HepG2 (cell line): ENCODE measurements around the gene AMBRA1. TPM values are rescaled to one million over a fixed set of nuclear protein-coding genes. Genes with fewer than 3 reads are reported as not detected.

ENCODE experiments used
- ATAC-seq: fragments of 200-7000 bp; cut with Tn5 transposase; 3 replicates; pipeline ENCODE4 v1.9.1; 2020; ENCODE audit warnings: mild to moderate bottlenecking, moderate library complexity
- BruUV-seq: library from RNA; stranded (reverse); fragments of 400-500 nt; replicated peaks from 2 replicates; lab custom pipeline; 2021; lab: Mats Ljungman, UMichigan
- CTCF ChIA-PET: fragments of 300-600 bp; formaldehyde crosslinking; extraction: SDS; loops from one replicate; lab custom pipeline; 2021; ENCODE audit warnings: low total read pairs, inconsistent platforms, low intra/inter-chr PET ratio; lab: Yijun Ruan, JAX
- POLR2A ChIA-PET: fragments of 350-600 bp; sonication (Branson Sonifier 250); formaldehyde crosslinking; loops from one replicate; lab custom pipeline; 2020; ENCODE audit warnings: antibody characterized with exemption, inconsistent platforms; lab: Yijun Ruan, JAX
- DNase-seq: peaks from one replicate; pipeline ENCODE4 v3.0.0-alpha.2; 2015; ENCODE audit warnings: low spot score
- FAIRE-seq: peaks from 3 replicates; lab custom pipeline; 2011; peaks lifted over from hg19 to GRCh38; lab: Jason Lieb, UNC
- H2AFZ ChIP-seq: one replicate; pipeline ENCODE4 v1.6.1; 2011; ENCODE audit warnings: low read length, inconsistent platforms
- H3K27ac ChIP-seq: fragments of 300-600 bp; 3 replicates; pipeline ENCODE4 v1.8.0; 2011; ENCODE audit warnings: mixed run types, mild to moderate bottlenecking, mixed read lengths, low read length, inconsistent platforms; ENCODE audit not compliant: insufficient read depth; ENCODE audit errors: extremely low read length
- H3K27me3 ChIP-seq, 2 experiments: fragments of 200-600 bp in 1 of 2; 2 replicates in 1 of 2; 3 replicates in 1 of 2; pipeline versions ENCODE4 v1.6.0 to v1.8.0; 2011; ENCODE audit warnings: low read length in 2 of 2, mild to moderate bottlenecking in 2 of 2, moderate library complexity in 2 of 2, inconsistent platforms in 1 of 2; ENCODE audit not compliant: insufficient read depth in 2 of 2, control insufficient read depth in 1 of 2
- H3K36me3 ChIP-seq, 2 experiments: fragments of 200-600 bp in 1 of 2; replicated peaks in 1 of 2; 2 replicates in 1 of 2; 3 replicates in 1 of 2; pipeline versions ENCODE4 v1.5.1 to v1.8.0; 2011; ENCODE audit warnings: low read length in 2 of 2, inconsistent platforms in 1 of 2; ENCODE audit not compliant: insufficient read depth in 2 of 2, control insufficient read depth in 1 of 2
- H3K4me1 ChIP-seq: 2 replicates; pipeline ENCODE4 v1.5.1; 2012; ENCODE audit warnings: low read length, inconsistent platforms; ENCODE audit not compliant: insufficient read depth
- H3K4me2 ChIP-seq: 2 replicates; pipeline ENCODE4 v1.6.0; 2011; ENCODE audit warnings: low read depth, low read length, inconsistent platforms
- H3K4me3 ChIP-seq, 3 experiments: fragments of 200-600 bp in 1 of 3; sonication (generic), shearing (Covaris generic) in 1 of 3; replicated peaks in 1 of 3; 2 replicates each; pipeline ENCODE4 v1.5.1; 2011 to 2016; ENCODE audit warnings: low read length in 3 of 3, inconsistent platforms in 2 of 3, low read depth in 2 of 3, mild to moderate bottlenecking in 2 of 3, control low read depth in 1 of 3, mixed read lengths in 1 of 3; ENCODE audit not compliant: insufficient read depth in 1 of 3
- H3K79me2 ChIP-seq: one replicate; pipeline ENCODE4 v1.6.1; 2011; ENCODE audit warnings: low read length, inconsistent platforms; ENCODE audit not compliant: insufficient read depth
- H3K9ac ChIP-seq: 2 replicates; pipeline ENCODE4 v1.6.0; 2011; ENCODE audit warnings: mild to moderate bottlenecking, low read depth, low read length, inconsistent platforms; ENCODE audit not compliant: insufficient read depth
- H3K9me3 ChIP-seq: 2 replicates; pipeline ENCODE4 v1.5.1; 2012; ENCODE audit warnings: mild to moderate bottlenecking, low read length
- H4K20me1 ChIP-seq: 2 replicates; pipeline ENCODE4 v1.6.0; 2011; ENCODE audit warnings: inconsistent platforms, mild to moderate bottlenecking, low read length, moderate library complexity; ENCODE audit not compliant: insufficient read depth
- HHEX ChIP-seq: IDR thresholded peaks from 2 replicates; pipeline ENCODE4 v1.6.1; 2016; ENCODE audit warnings: control low read depth
- KAT2B ChIP-seq: fragments of 150-350 bp; IDR thresholded peaks from 2 replicates; pipeline ENCODE4 v1.6.1; 2014; ENCODE audit warnings: low read depth, low read length, borderline replicate concordance
- SIX1 ChIP-seq: sonication (generic); formaldehyde crosslinking; IDR thresholded peaks from 2 replicates; pipeline ENCODE4 v1.4.0; 2020; ENCODE audit warnings: missing genetic modification reagents, borderline replicate concordance
- STAG1 ChIP-seq: sonication (generic); formaldehyde crosslinking; IDR thresholded peaks from 2 replicates; pipeline ENCODE4 v1.4.0; 2020; ENCODE audit warnings: missing genetic modification reagents
- ZNF570 ChIP-seq: sonication (generic); formaldehyde crosslinking; IDR thresholded peaks from 2 replicates; pipeline ENCODE4 v1.4.0; 2020; ENCODE audit warnings: mild to moderate bottlenecking, missing genetic modification reagents, borderline replicate concordance
- ZNF713 ChIP-seq: sonication (generic); formaldehyde crosslinking; IDR thresholded peaks from 2 replicates; pipeline ENCODE4 v1.4.0; 2020; ENCODE audit warnings: mild to moderate bottlenecking, missing genetic modification reagents
- WGBS: methylation state at CpG from one replicate; pipeline ENCODE4 v1.1.6; 2017; ENCODE audit warnings: low lambda C conversion rate; 5-methylcytosine and 5-hydroxymethylcytosine counted together
- in situ Hi-C: cut with HindIII; loops from 2 replicates; pipeline ENCODE4 v1.10.0; 2017; ENCODE audit warnings: low pct_unique_long_range_greater_than_20kb; ENCODE audit not compliant: extremely low pct_ligation_motif_present
- intact Hi-C: fragments of 100-400 bp; cut with micrococcal nuclease; formaldehyde crosslinking; loops from one replicate; pipeline ENCODE4 v1.10.0; 2022; ENCODE audit not compliant: unreplicated experiment
- polyA plus RNA-seq, 8 experiments: library from polyadenylated mRNA; depleted of rRNA in 3 of 8; stranded (reverse) in 7 of 8; unstranded in 1 of 8; fragments of >200 nt; fragmentation: Illumina TruSeq in 4 of 8; extraction: Trizol in 4 of 8; gene quantifications; 2 replicates each; pipeline versions ENCODE4 v1.2.1 to v1.2.3, GENCODE V29; 2011 to 2016; ENCODE audit warnings: low read depth in 4 of 8, missing spikeins in 1 of 8, mixed read lengths in 1 of 8; ENCODE audit not compliant: insufficient read depth in 1 of 8
- total RNA-seq, 5 experiments: library from RNA; depleted of rRNA; stranded (reverse); fragments of >200 nt; fragmentation: Illumina TruSeq; extraction: Trizol; gene quantifications; 2 replicates each; pipeline ENCODE4 v1.2.3, GENCODE V29; 2016; ENCODE audit warnings: low read depth in 1 of 5
- TF ChIP-seq, protein P1 (sequence below): sonication (generic); formaldehyde crosslinking; IDR thresholded peaks from 2 replicates; pipeline ENCODE4 v1.5.0; 2020; ENCODE audit warnings: mild to moderate bottlenecking, missing genetic modification reagents, moderate library complexity
- TF ChIP-seq, protein P2 (sequence below): sonication (generic); formaldehyde crosslinking; IDR thresholded peaks from 2 replicates; pipeline ENCODE4 v1.4.0; 2020; ENCODE audit warnings: mild to moderate bottlenecking, missing genetic modification reagents
- TF ChIP-seq, protein P3 (sequence below): sonication (generic); formaldehyde crosslinking; IDR thresholded peaks from 2 replicates; pipeline ENCODE4 v1.8.1; 2023; ENCODE audit warnings: mild to moderate bottlenecking, missing genetic modification reagents

The AMBRA1 gene
- total and polyA plus RNA-seq, 2 of the 13 experiments (the other 11 are each of a cell fraction or from before 2014, with no cell fraction given) = 15.7 to 26.0 TPM

DNA sequence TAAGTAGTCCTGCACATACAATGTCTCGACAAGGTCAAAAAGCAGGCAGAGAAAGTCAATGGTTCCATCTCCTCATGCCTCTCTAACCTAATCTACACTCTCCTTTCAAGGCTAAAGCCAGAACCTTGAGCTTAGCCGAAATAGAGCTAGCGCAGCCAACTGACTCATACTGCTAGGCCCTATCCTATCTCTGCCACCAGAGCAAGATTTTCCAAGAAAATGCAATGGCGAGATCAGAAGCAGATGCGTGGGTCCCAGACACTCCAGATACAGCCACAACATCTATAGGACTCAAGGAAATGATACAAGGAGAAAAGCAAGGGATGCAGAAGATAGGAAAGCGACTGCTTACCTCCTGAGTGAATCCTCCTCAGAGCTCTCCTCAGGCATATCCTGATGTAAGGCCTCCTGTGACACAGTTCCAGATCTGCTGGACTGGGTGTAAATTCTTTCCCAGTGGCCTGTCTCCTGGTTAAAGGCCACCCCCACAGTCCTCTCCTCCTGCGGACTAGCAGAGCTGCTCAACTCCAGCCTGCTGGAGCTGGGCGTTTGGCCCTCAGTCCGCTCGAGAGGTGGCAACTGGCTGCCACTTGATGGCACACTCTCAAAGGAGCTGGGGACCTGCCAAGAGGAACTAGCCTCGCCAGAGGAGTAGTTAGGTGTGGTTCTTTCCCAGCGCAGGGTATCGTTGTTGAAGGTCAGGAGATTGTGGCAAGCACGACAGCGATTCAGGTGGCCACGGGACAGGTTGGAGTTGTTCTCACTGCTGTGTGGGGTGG, 52.0 kb downstream of the AMBRA1 start:
- Histone ChIP-seq H3K27ac (no peak overlapping the region), H3K27me3 (no peaks in the 10 kb centered on the region), H4K20me1 (peaks cover 18% of the 10 kb centered on the region), H3K79me2 (peaks cover 43% of the 10 kb centered on the region), H3K4me1 (peaks cover 12% of the 10 kb centered on the region), H3K4me2 (no peak overlapping the region), H3K36me3 (peaks cover 29 to 68% of the 10 kb centered on the region in 2 experiments), H3K9ac (no peak overlapping the region), H3K4me3 (no peak overlapping the region), H2AFZ (no peak overlapping the region), H3K9me3 (no peaks in the 10 kb centered on the region)
- DNase-seq = no peak
- intact Hi-C loops (no loop called here), in situ Hi-C loops (no loop called here)
- CTCF ChIA-PET = no interaction called here
- WGBS = 98% methylated on average over 7 of the region's 16 CpGs
- ATAC-seq = no peak
- FAIRE-seq = no peak
- POLR2A ChIA-PET = interaction anchor here (1.4 kb wide), 1 partner anchor 13 kb away, joined by 4 read pairs; no protein-coding TSS in a partner anchor
- no TSS peak for BruUV-seq
- TF ChIP-seq, protein P1, sequence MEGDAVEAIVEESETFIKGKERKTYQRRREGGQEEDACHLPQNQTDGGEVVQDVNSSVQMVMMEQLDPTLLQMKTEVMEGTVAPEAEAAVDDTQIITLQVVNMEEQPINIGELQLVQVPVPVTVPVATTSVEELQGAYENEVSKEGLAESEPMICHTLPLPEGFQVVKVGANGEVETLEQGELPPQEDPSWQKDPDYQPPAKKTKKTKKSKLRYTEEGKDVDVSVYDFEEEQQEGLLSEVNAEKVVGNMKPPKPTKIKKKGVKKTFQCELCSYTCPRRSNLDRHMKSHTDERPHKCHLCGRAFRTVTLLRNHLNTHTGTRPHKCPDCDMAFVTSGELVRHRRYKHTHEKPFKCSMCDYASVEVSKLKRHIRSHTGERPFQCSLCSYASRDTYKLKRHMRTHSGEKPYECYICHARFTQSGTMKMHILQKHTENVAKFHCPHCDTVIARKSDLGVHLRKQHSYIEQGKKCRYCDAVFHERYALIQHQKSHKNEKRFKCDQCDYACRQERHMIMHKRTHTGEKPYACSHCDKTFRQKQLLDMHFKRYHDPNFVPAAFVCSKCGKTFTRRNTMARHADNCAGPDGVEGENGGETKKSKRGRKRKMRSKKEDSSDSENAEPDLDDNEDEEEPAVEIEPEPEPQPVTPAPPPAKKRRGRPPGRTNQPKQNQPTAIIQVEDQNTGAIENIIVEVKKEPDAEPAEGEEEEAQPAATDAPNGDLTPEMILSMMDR = peak; percentile 23; the same call in 1 of the 2 replicates
- TF ChIP-seq STAG1 (CRISPR knock-in tag) (0 out of 2 replicates have a peak, but pooled peaks have one; percentile 20), KAT2B (no peak)

DNA sequence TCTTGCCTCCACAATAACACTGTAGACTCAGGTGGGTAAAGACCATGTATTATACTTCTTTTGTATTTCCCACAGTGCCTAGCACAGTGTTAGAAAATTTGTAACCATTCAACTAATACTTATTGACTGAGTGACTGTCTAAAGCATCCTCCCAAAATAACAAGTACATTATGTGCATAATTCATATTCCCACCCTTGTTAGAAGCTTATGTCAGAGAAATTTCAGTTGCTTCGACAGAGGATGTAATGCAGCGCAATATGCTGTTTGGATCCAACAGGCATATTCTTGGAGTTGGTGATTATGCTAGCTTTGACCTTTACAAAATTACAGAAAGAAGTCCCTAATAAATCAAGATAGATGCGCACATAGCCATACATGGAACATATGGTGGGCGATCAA, 53.0 kb downstream of the AMBRA1 start:
- in situ Hi-C loops = no loop called here
- H3K79me2 ChIP-seq = peaks cover 49% of the 10 kb centered on the region
- H3K27me3 ChIP-seq = no peaks in the 10 kb centered on the region
- no peak overlapping the region for H3K4me2 ChIP-seq
- BruUV-seq = no TSS peak
- no peak overlapping the region for H3K4me3 ChIP-seq
- FAIRE-seq = no peak
- no peaks in the 10 kb centered on the region for H3K9me3 ChIP-seq
- no peak overlapping the region for H3K9ac ChIP-seq
- intact Hi-C loops = no loop called here
- ATAC-seq = no peak
- CTCF ChIA-PET = no interaction called here
- 95% methylated on average over 4 of the region's 4 CpGs for WGBS
- H4K20me1 ChIP-seq = peaks cover 27% of the 10 kb centered on the region
- no peak for DNase-seq
- H3K36me3 ChIP-seq = peaks cover 30 to 60% of the 10 kb centered on the region in 2 experiments
- POLR2A ChIA-PET = no interaction called here
- peaks cover 15% of the 10 kb centered on the region for H3K4me1 ChIP-seq
- no peak overlapping the region for H3K27ac ChIP-seq
- no peak overlapping the region for H2AFZ ChIP-seq
- TF ChIP-seq ZNF570 (CRISPR knock-in tag) (no peak), HHEX (CRISPR knock-in tag) (no peak), ZNF713 (CRISPR knock-in tag) (no peak), SIX1 (CRISPR knock-in tag) (no peak)
- TF ChIP-seq, protein P2, sequence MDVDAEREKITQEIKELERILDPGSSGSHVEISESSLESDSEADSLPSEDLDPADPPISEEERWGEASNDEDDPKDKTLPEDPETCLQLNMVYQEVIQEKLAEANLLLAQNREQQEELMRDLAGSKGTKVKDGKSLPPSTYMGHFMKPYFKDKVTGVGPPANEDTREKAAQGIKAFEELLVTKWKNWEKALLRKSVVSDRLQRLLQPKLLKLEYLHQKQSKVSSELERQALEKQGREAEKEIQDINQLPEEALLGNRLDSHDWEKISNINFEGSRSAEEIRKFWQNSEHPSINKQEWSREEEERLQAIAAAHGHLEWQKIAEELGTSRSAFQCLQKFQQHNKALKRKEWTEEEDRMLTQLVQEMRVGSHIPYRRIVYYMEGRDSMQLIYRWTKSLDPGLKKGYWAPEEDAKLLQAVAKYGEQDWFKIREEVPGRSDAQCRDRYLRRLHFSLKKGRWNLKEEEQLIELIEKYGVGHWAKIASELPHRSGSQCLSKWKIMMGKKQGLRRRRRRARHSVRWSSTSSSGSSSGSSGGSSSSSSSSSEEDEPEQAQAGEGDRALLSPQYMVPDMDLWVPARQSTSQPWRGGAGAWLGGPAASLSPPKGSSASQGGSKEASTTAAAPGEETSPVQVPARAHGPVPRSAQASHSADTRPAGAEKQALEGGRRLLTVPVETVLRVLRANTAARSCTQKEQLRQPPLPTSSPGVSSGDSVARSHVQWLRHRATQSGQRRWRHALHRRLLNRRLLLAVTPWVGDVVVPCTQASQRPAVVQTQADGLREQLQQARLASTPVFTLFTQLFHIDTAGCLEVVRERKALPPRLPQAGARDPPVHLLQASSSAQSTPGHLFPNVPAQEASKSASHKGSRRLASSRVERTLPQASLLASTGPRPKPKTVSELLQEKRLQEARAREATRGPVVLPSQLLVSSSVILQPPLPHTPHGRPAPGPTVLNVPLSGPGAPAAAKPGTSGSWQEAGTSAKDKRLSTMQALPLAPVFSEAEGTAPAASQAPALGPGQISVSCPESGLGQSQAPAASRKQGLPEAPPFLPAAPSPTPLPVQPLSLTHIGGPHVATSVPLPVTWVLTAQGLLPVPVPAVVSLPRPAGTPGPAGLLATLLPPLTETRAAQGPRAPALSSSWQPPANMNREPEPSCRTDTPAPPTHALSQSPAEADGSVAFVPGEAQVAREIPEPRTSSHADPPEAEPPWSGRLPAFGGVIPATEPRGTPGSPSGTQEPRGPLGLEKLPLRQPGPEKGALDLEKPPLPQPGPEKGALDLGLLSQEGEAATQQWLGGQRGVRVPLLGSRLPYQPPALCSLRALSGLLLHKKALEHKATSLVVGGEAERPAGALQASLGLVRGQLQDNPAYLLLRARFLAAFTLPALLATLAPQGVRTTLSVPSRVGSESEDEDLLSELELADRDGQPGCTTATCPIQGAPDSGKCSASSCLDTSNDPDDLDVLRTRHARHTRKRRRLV (CRISPR knock-in tag) = no peak
- TF ChIP-seq, protein P3, sequence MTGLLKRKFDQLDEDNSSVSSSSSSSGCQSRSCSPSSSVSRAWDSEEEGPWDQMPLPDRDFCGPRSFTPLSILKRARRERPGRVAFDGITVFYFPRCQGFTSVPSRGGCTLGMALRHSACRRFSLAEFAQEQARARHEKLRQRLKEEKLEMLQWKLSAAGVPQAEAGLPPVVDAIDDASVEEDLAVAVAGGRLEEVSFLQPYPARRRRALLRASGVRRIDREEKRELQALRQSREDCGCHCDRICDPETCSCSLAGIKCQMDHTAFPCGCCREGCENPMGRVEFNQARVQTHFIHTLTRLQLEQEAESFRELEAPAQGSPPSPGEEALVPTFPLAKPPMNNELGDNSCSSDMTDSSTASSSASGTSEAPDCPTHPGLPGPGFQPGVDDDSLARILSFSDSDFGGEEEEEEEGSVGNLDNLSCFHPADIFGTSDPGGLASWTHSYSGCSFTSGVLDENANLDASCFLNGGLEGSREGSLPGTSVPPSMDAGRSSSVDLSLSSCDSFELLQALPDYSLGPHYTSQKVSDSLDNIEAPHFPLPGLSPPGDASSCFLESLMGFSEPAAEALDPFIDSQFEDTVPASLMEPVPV (CRISPR knock-in tag) = no peak
